AG09309 (cell line): Measurements from ENCODE around the gene TEDC2.

Experiments used
- DNase-seq: peaks from one replicate; pipeline ENCODE4 v3.0.0-alpha.2; 2010; ENCODE audit warnings: low read depth
- H3K4me3 ChIP-seq: 2 replicates; pipeline ENCODE4 v1.5.1; 2011; ENCODE audit warnings: mild to moderate bottlenecking, low read depth, low read length, moderate library complexity; ENCODE audit not compliant: control insufficient read depth
- CTCF ChIP-seq: IDR thresholded peaks from 2 replicates; pipeline ENCODE4 v1.5.1; 2011; ENCODE audit warnings: mild to moderate bottlenecking, low read depth, low read length, inconsistent platforms; ENCODE audit not compliant: insufficient read depth, control insufficient read depth; ENCODE audit errors: missing control alignments

The TEDC2 gene

GRCh38 chr16:2513405-2514332 lies 53.8 kb downstream of the TEDC2 start, which contains the start of gene ATP6V0C:
TSS of gene ATP6V0C (plus strand) at chr16:2513952. CDS start at chr16:2514104, 152 bp downstream.
- H3K4me3 ChIP-seq, result peak within 1 kb of the TSS; percentile 80
- no peak for DNase-seq
- no peak for TF ChIP-seq CTCF
